ENCODE results near the gene VPS29.

DNA sequence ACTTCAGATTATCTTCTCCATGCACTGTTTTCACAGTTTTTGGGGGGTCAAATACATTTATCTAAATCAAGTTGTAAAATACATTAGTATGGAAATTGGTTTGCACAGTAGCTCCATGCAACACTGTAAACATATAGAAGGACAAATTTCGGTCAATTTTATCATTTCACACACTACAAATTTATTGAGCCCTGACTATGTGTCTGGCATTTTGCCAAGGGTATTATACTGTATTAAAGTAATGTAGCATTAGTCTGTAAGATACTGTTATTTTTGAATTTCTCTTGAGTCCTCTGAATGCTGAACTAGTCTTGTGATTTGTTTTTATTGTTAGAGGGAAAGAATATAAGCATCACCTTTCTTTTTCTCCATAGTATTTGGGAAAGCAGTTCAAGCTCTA, 1.5 kb upstream of the VPS29 start:
- TF ChIP-seq POLR2A (IDR thresholded peaks at IDR 0.05) (no peak), CTCF (IDR thresholded peaks at IDR 0.05) (no peak)
